WI38 (cell line): ENCODE measurements around the gene CELSR3.

Experiments
- H3K4me3 ChIP-seq: 2 replicates; pipeline ENCODE4 v1.5.1; 2011; ENCODE audit warnings: low read depth, mild to moderate bottlenecking, control low read depth, low read length
- CTCF ChIP-seq: IDR thresholded peaks from 2 replicates; pipeline ENCODE4 v1.5.1; 2012; ENCODE audit warnings: low read depth, mild to moderate bottlenecking, control low read depth, low read length

CELSR3 gene

GRCh38 chr3:48686538-48687219 lies 24.0 kb upstream of the CELSR3 start:
- H3K4me3 ChIP-seq: no peak overlapping the region
- TF ChIP-seq CTCF: no peak

DNA sequence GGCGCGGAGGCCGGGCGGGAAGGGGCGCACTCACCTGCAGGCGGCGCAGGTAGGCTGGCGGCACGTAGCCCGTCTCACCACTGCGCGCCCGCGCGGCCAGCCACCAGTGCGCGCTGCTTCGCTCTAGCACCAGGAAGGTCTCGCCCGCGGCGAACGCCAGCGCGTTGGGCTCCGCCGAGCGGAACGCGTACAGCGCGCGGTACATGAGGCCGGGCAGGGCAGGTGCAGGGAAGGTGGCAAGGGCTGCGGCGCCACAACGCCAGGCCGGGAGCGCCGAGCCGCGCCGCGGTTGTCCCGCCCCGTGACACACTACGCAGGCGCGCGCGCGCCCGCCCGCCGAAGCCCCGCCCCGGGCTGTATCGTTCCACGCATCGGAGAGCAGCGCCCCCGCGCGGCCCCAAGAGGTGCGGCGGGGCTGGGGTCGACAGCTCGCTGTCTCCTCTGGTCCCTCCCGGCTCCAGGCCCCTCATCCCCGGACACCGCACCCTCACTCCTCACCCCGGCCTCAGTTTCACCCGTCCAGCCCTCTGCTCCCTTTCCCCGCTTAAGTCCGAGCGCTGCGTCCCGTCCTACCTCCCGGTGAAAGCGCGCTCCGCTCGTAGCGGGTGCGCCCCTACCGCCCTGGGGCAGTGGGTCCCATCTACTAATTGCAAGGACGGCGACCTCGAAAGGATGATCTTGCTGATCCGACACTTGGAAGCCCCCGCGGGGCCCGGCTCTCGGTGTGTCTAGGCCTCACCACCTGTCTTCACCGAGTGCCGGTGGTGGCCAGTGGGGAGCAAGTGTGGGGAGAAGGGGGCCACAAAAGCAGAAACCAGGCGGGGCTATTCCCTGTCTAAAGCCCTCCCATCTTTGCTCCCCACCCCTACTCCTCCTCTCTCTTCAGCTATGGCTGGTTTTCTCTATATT lies 23.2 kb upstream of the CELSR3 start, which contains the start of gene NCKIPSD:
NCKIPSD (minus strand) TSS at position 313 of the 909 bp plus-strand sequence; CDS start at position 205, 108 bp downstream.
- TF ChIP-seq CTCF: peak; percentile 59
- peak within 1 kb of the TSS; percentile 90 for H3K4me3 ChIP-seq

DNA sequence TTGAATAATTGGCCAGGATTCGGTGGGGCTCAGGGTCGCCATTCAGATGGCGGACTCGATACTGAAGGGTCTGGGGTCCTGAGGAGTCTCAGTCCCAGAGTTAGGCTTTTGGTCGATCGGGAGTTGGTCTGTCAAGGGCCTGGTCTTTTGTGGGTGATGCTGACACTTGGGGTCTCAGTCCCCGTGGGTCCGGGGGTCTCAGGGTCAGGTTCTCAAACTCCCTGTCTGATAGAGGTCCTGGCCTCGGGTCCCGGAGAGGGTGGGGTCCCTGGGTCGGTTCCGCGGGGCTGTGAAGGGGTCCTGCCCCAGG lies 22.6 kb upstream of the CELSR3 start:
- no peak for TF ChIP-seq CTCF

GRCh38 chr3:48684480-48685143 lies 21.9 kb upstream of the CELSR3 start:
- TF ChIP-seq CTCF: no peak
- H3K4me3 ChIP-seq: peak overlapping the region; percentile 90

More for the DNA sequence above, 22.6 kb upstream of the CELSR3 start:
- H3K4me3 ChIP-seq: peak overlapping the region; percentile 90

GRCh38 chr3:48684054-48684349 lies 21.3 kb upstream of the CELSR3 start:
- H3K4me3 ChIP-seq: peak overlapping the region; percentile 90

DNA sequence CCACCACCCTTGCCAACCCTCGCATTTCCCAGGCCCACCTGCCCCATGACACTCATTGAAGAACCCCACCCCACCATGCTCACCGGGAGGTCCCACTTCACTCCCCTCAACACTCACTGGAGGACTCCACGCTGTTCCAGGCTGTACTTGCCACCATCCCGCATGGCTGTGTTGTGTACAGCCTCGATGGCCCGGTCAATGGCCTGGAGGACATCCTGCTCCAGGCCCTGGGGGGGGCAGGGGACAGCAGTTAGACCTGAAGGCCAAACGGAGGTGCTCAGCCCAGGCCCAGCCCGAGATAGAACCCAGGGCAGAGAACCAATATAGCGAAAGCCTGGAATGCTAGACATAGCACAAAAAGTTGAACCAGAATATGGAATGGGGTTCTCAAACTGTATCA lies 20.1 kb upstream of the CELSR3 start:
- no peak for TF ChIP-seq CTCF
- H3K4me3 ChIP-seq: no peak overlapping the region

More at GRCh38 chr3:48684054-48684349, 21.3 kb upstream of the CELSR3 start:
- TF ChIP-seq CTCF: no peak
